ENCODE results near the gene OXCT1. TPM values are rescaled to one million over a fixed set of nuclear protein-coding genes. Genes with fewer than 3 reads are reported as not detected.

The OXCT1 gene
- total and polyA plus RNA-seq, 2 donors (not counting 3 experiments of a cell fraction or from before 2014, with no cell fraction given): 12.8 to 37.4 TPM

DNA sequence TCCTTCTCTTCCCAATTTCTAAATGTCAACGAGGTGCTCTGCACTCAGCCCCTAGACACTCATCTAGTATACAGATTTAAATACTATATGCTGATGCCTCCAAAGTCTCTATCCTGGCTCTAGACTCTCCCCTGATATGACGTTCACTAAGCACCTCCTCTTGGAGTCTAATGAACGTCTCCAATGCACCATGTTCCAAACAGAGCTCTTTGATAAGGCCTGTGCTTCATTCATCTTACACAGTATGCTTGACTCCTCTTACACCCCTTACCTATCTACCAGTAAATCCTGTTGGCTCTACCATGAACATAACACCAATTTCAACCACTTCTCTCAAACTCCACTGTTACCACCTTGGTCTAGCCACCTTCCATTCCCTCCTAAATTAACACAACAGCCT lies 25.7 kb downstream of the OXCT1 start:
- dilution Hi-C loops (cut with MboI; ENCODE audit: extremely low pct_ligation_motif_present, low sequenced_read_pairs): no loop called here

DNA sequence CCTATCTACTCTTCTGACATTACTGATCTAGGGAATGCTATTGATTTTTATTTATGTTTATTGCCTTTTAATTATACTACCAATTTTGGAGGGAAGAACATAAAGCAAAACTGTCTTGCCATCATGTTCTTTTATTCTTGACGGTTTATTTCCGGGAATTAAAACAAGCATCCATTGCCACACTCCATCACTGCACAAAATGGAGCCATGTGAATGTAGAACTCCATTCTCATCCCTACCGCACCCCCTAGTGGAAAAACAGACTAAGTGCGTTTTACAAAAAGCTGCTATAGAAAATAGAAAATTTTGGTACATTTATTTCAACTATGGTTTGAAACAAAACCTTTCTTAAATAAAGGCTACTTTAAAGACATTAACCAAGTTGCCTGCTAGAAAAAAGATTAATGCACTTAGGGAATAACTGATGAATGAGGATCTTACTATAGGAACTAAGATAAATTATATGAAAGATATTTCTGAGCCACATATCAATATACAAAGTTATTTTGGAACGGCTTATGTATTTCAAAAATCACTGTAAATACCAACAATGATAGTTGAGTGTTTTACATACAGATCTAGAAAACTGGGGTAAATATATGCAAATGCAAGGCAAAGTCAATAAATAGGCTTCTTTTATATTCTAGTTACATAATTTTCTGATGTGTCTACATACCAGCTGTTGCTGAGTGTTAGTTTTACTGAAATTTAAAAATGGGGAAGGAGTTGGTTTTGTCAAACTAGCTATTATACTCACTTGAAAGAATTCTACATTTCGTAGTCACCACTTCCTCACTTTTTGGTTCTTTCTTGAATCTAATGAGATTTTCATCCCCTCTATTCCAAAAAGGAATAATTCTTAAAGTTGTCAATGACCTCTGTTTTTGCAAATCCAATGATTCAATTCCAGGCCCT lies 26.5 kb downstream of the OXCT1 start:
- intact Hi-C loops (cut with micrococcal nuclease) (loop anchor here (1.0 to 5.0 kb wide), 6 partner anchors 55 to 941 kb away; no protein-coding TSS in a partner anchor), dilution Hi-C loops (cut with MboI; ENCODE audit: extremely low pct_ligation_motif_present, low sequenced_read_pairs) (no loop called here)
- no peak overlapping the region for H3K4me3 ChIP-seq (replicated peaks in 1 of 3; ENCODE audit: insufficient read depth in 1 of 3, low read depth in 1 of 3, low read length in 3 of 3)
- peaks cover 0 to 4% of the 10 kb centered on the region in 2 experiments for H3K36me3 ChIP-seq (ENCODE audit: control insufficient read depth in 2 of 2, extremely low read depth in 1 of 2, insufficient read depth in 2 of 2, low read length in 2 of 2)
- BruUV-seq (replicated peaks): no TSS peak
- DNase-seq (ENCODE audit: low read depth, low spot score) (peak; percentile 66), FAIRE-seq (peak; percentile 54)
- H3K79me2 ChIP-seq (ENCODE audit: control insufficient read depth, insufficient read depth, low read length): no peaks in the 10 kb centered on the region
- no peak overlapping the region for H3K9ac ChIP-seq (replicated peaks; ENCODE audit: extremely low read depth, insufficient read depth, low read length)
- H3K4me2 ChIP-seq (ENCODE audit: insufficient read depth, low read length): no peak overlapping the region
- H3K27me3 ChIP-seq (ENCODE audit: control insufficient read depth in 2 of 2, insufficient read depth in 2 of 2, low read length in 2 of 2): no peaks in the 10 kb centered on the region
- H3K9me3 ChIP-seq (replicated peaks; ENCODE audit: control insufficient read depth, insufficient read depth, low read length): no peaks in the 10 kb centered on the region
- POLR2A ChIA-PET: no interaction called here
- TF ChIP-seq POLR2AphosphoS5 (IDR thresholded peaks at IDR 0.05; ENCODE audit: insufficient read depth, low read depth, low read length) (no peak), FOS (IDR thresholded peaks at IDR 0.05; ENCODE audit: borderline replicate concordance, insufficient read depth, low read length) (no peak), JUN (IDR thresholded peaks at IDR 0.05; ENCODE audit: borderline replicate concordance, insufficient read depth, insufficient read length, low read depth) (no peak), POLR2A (IDR thresholded peaks at IDR 0.05; ENCODE audit: low read depth, low read length) (no peak)
- TF ChIP-seq, protein P1, sequence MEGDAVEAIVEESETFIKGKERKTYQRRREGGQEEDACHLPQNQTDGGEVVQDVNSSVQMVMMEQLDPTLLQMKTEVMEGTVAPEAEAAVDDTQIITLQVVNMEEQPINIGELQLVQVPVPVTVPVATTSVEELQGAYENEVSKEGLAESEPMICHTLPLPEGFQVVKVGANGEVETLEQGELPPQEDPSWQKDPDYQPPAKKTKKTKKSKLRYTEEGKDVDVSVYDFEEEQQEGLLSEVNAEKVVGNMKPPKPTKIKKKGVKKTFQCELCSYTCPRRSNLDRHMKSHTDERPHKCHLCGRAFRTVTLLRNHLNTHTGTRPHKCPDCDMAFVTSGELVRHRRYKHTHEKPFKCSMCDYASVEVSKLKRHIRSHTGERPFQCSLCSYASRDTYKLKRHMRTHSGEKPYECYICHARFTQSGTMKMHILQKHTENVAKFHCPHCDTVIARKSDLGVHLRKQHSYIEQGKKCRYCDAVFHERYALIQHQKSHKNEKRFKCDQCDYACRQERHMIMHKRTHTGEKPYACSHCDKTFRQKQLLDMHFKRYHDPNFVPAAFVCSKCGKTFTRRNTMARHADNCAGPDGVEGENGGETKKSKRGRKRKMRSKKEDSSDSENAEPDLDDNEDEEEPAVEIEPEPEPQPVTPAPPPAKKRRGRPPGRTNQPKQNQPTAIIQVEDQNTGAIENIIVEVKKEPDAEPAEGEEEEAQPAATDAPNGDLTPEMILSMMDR (IDR thresholded peaks at IDR 0.05; ENCODE audit: extremely low read depth in 1 of 2, insufficient read depth in 1 of 2, low read depth in 1 of 2, low read length in 2 of 2): peak; percentile 61 to 63
- no peak overlapping the region for H3K27ac ChIP-seq (ENCODE audit: insufficient read depth, low read depth, low read length)
- H3K9me1 ChIP-seq (replicated peaks; ENCODE audit: control insufficient read depth, extremely low read depth, insufficient read depth, low read length): no peaks in the 10 kb centered on the region
- no peaks in the 10 kb centered on the region for H4K20me1 ChIP-seq (replicated peaks; ENCODE audit: control insufficient read depth, extremely low read depth, insufficient read depth, low read length)
- CTCF ChIA-PET: interaction anchor here (0.5 to 4.9 kb wide), 51 partner anchors 9 to 939 kb away, joined by 3 to 155 read pairs (median 5); partner anchors contain the start of gene FBXO4
- no peak overlapping the region for H2AFZ ChIP-seq (ENCODE audit: low read depth, low read length)
- H3K4me1 ChIP-seq (ENCODE audit: control insufficient read depth, extremely low read depth, insufficient read depth, low read length): no peaks in the 10 kb centered on the region

More for the DNA sequence above, 25.7 kb downstream of the OXCT1 start:
- H3K9me3 ChIP-seq (replicated peaks; ENCODE audit: control insufficient read depth, insufficient read depth, low read length): no peaks in the 10 kb centered on the region
- no peaks in the 10 kb centered on the region for H3K4me1 ChIP-seq (ENCODE audit: control insufficient read depth, extremely low read depth, insufficient read depth, low read length)
- intact Hi-C loops (cut with micrococcal nuclease): loop anchor here (5.0 kb wide), 1 partner anchor 942 kb away; no protein-coding TSS in a partner anchor
- no TSS peak for BruUV-seq (replicated peaks)
- H3K36me3 ChIP-seq (ENCODE audit: control insufficient read depth in 2 of 2, extremely low read depth in 1 of 2, insufficient read depth in 2 of 2, low read length in 2 of 2): peaks cover 0 to 8% of the 10 kb centered on the region in 2 experiments
- ChIA-PET CTCF (interaction anchor here (0.9 to 4.9 kb wide), 23 partner anchors 9 to 940 kb away, joined by 3 to 155 read pairs (median 7); no protein-coding TSS in a partner anchor), POLR2A (no interaction called here)
- no peak for TF ChIP-seq FOS (IDR thresholded peaks at IDR 0.05; ENCODE audit: borderline replicate concordance, insufficient read depth, low read length)
- TF ChIP-seq JUN (IDR thresholded peaks at IDR 0.05; ENCODE audit: borderline replicate concordance, insufficient read depth, insufficient read length, low read depth): no peak
- TF ChIP-seq POLR2A (IDR thresholded peaks at IDR 0.05; ENCODE audit: low read depth, low read length): no peak
- no peak for TF ChIP-seq POLR2AphosphoS5 (IDR thresholded peaks at IDR 0.05; ENCODE audit: insufficient read depth, low read depth, low read length)
- no peak overlapping the region for H2AFZ ChIP-seq (ENCODE audit: low read depth, low read length)
- H3K4me3 ChIP-seq (replicated peaks in 1 of 3; ENCODE audit: insufficient read depth in 1 of 3, low read depth in 1 of 3, low read length in 3 of 3): no peak overlapping the region
- no peak overlapping the region for H3K9ac ChIP-seq (replicated peaks; ENCODE audit: extremely low read depth, insufficient read depth, low read length)
- DNase-seq (ENCODE audit: low read depth, low spot score) (no peak), FAIRE-seq (no peak)
- no peaks in the 10 kb centered on the region for H3K9me1 ChIP-seq (replicated peaks; ENCODE audit: control insufficient read depth, extremely low read depth, insufficient read depth, low read length)
- no peaks in the 10 kb centered on the region for H4K20me1 ChIP-seq (replicated peaks; ENCODE audit: control insufficient read depth, extremely low read depth, insufficient read depth, low read length)
- H3K79me2 ChIP-seq (ENCODE audit: control insufficient read depth, insufficient read depth, low read length): no peaks in the 10 kb centered on the region
- H3K27me3 ChIP-seq (ENCODE audit: control insufficient read depth in 2 of 2, insufficient read depth in 2 of 2, low read length in 2 of 2): no peaks in the 10 kb centered on the region
- H3K27ac ChIP-seq (ENCODE audit: insufficient read depth, low read depth, low read length): no peak overlapping the region
- H3K4me2 ChIP-seq (ENCODE audit: insufficient read depth, low read length): no peak overlapping the region
